Activated CD4-positive, alpha-beta memory T cell treated with anti-CD3 and anti-CD28 coated beads, Interleukin-2, amount 10 ng/mL, durations not matched to agents 7 days and 5 days (primary cell): ENCODE data around the gene STRN. TPM values are rescaled to one million over a fixed set of nuclear protein-coding genes. Genes with fewer than 3 reads are reported as not detected.
"Not testable (repeated sequence)": the region's sequence is repeated elsewhere in the genome, so short reads cannot be mapped to it uniquely, and the experiment has no call there.

Experiments
- CTCF ChIA-PET: fragments of 350-600 bp; sonication (Branson Sonifier 250); formaldehyde crosslinking; loops from one replicate; lab custom pipeline; 2021; ENCODE audit warnings: antibody characterized with exemption, inconsistent platforms; lab: Charles Lee
- POLR2A ChIA-PET: fragments of 350-600 bp; sonication (Branson Sonifier 250); formaldehyde crosslinking; loops from one replicate; lab custom pipeline; 2021; ENCODE audit warnings: antibody characterized with exemption; lab: Charles Lee
- DNase-seq: peaks from one replicate; pipeline ENCODE4 v3.0.0-alpha.2; 2020
- H3K27ac Mint-ChIP-seq: one replicate; pipeline ENCODE4 v1.8.0; 2021; ENCODE audit warnings: mild to moderate bottlenecking, mixed read lengths
- H3K27me3 Mint-ChIP-seq: one replicate; pipeline ENCODE4 v1.8.0; 2021; ENCODE audit warnings: mixed read lengths
- H3K36me3 Mint-ChIP-seq: one replicate; pipeline ENCODE4 v1.8.0; 2021; ENCODE audit warnings: low read depth, mixed read lengths
- H3K4me1 Mint-ChIP-seq: one replicate; pipeline ENCODE4 v1.8.0; 2021; ENCODE audit warnings: mixed read lengths
- H3K4me3 Mint-ChIP-seq: one replicate; pipeline ENCODE4 v1.8.0; 2021; ENCODE audit warnings: mild to moderate bottlenecking, mixed read lengths
- H3K9me3 Mint-ChIP-seq: one replicate; pipeline ENCODE4 v1.8.0; 2021; ENCODE audit warnings: mixed read lengths
- total RNA-seq, 2 experiments: library from RNA; stranded (reverse); gene quantifications; one replicate each; pipeline ENCODE4 v1.2.3, GENCODE V29; 2021

The STRN gene
- total RNA-seq, 2 experiments from 2014 or later: 33.7 to 34.4 TPM

DNA sequence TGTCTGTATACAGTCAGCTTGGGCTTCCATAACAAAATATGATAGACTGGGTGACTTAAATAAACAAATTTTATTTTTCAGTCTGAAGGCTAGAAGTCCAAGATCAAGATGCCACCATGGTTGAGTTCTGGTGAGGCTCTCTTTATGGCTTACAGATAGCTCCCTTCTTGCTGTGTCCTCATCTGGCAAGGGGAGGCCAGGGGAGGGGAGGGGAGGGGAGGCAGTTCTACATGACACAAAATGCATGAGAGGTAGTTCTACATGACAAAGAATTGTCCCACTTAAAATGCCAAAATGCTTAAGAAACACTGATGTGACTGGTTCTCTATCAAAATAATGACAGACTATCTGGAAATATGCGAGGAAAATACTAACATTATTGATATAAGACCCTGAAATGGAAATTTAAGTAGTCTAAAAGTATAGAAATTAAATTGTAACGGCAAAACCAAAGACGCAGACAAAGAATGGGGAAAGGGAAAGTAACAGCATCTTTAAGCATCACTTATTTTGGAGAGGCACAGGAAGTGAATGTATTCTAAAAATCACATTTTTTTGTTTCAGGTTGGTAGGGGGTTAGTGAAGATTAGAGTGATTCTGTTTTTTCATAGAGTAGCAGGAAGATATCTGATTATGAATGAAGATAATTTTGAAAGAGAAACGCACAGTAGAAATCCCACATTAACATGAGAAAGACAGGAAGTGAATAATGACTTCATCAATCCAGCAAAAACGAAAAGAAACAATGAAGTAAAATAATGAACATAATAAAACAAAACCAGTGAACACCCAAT, 131.4 kb downstream of the STRN start:
- POLR2A ChIA-PET: no interaction called here
- peaks cover 12% of the 10 kb centered on the region for H3K4me1 Mint-ChIP-seq
- CTCF ChIA-PET: no interaction called here

DNA sequence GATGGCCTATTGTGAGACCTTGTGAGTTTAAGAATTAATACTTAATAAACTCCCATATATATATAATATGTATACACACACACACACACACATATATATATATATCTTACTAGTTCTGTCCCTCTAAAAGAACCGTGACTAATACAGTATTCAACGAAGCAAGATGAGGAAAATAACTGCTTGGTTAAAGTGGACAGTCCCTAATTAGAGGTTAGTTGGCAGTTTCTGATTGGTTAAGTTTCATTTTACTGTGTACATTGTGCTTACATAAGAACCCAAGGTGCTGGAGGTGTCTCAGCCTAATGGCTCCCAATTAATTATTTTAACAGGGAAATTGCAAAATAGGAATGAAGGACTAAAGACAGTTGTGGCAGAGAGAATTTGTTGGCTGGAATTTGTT, 132.1 kb downstream of the STRN start:
- no peak for DNase-seq
- POLR2A ChIA-PET: no interaction called here
- Mint-ChIP-seq H3K9me3 (peaks cover 2% of the 10 kb centered on the region), H3K36me3 (no peaks in the 10 kb centered on the region), H3K4me1 (peaks cover 12% of the 10 kb centered on the region), H3K4me3 (no peak overlapping the region), H3K27me3 (peaks cover 6% of the 10 kb centered on the region), H3K27ac (no peak overlapping the region)
- CTCF ChIA-PET: no interaction called here

More for the DNA sequence above, 131.4 kb downstream of the STRN start:
- Mint-ChIP-seq H3K27me3 (peaks cover 6% of the 10 kb centered on the region), H3K9me3 (peaks cover 2% of the 10 kb centered on the region), H3K4me3 (no peak overlapping the region), H3K36me3 (no peaks in the 10 kb centered on the region), H3K27ac (no peak overlapping the region)
- no peak for DNase-seq

GRCh38 chr2:36831185-36831584, 135.2 kb downstream of the STRN start:
- H3K36me3 Mint-ChIP-seq: no peaks in the 10 kb centered on the region
- no peak for DNase-seq
- no peak overlapping the region for H3K4me3 Mint-ChIP-seq
- H3K9me3 Mint-ChIP-seq: peaks cover 2% of the 10 kb centered on the region
- H3K27me3 Mint-ChIP-seq: peaks cover 19% of the 10 kb centered on the region
- ChIA-PET POLR2A (no interaction called here), CTCF (no interaction called here)
- H3K4me1 Mint-ChIP-seq: peaks cover 12% of the 10 kb centered on the region
- H3K27ac Mint-ChIP-seq: no peak overlapping the region

DNA sequence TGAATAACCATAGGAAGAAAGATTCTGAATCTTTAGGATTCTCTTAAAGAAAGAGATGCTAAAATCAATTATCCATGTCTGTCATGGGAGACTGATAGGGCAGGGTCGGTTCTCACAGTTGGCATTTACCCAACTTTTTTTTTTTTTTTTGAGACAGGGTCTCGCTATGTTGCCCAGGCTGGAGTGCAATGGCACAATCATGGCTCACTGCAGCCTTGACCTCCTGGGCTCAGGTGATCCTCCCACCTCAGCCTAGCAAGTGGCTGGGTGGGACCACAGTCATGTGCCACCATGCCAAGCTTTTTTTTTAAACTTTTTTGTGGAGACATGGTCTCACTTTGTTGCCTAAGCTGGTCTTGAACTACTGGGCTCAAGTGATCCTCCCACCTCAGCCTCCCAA, 141.7 kb downstream of the STRN start:
- POLR2A ChIA-PET, H3K27ac Mint-ChIP-seq, H3K9me3 Mint-ChIP-seq, H3K36me3 Mint-ChIP-seq, H3K4me3 Mint-ChIP-seq, DNase-seq, H3K4me1 Mint-ChIP-seq: not testable (repeated sequence)
- CTCF ChIA-PET: interaction anchor here (1.1 kb wide), 1 partner anchor 39 kb away, joined by 6 read pairs; no protein-coding TSS in a partner anchor
- peaks cover 15% of the 10 kb centered on the region for H3K27me3 Mint-ChIP-seq

GRCh38 chr2:36824273-36824672, 142.1 kb downstream of the STRN start:
- H3K4me1 Mint-ChIP-seq: no peaks in the 10 kb centered on the region
- peaks cover 15% of the 10 kb centered on the region for H3K27me3 Mint-ChIP-seq
- H3K36me3 Mint-ChIP-seq: no peaks in the 10 kb centered on the region
- CTCF ChIA-PET: interaction anchor here (1.1 kb wide), 1 partner anchor 39 kb away, joined by 6 read pairs; no protein-coding TSS in a partner anchor
- H3K4me3 Mint-ChIP-seq: no peak overlapping the region
- no peak for DNase-seq
- no peak overlapping the region for H3K27ac Mint-ChIP-seq
- POLR2A ChIA-PET: no interaction called here
- H3K9me3 Mint-ChIP-seq: no peaks in the 10 kb centered on the region

DNA sequence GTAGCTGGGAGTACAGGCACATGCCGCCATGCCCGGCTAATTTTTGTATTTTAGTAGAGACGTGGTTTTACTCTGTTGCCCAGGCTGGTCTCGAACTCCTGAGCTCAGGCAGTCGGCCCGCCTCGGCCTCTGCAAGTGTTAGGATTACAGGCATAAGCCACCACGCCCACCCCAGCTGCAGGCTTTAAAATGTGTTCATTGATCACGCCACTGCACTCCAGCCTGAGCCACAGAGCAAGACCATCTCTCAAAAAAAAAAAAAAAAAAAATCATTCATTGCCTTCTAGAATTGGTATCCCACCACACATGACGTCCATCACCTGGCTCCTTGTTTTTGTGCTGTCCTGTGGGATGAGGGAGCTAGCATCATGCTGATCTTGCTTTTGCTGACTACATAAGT, 142.5 kb downstream of the STRN start:
- ChIA-PET POLR2A (no interaction called here), CTCF (interaction anchor here (1.1 kb wide), 1 partner anchor 38 kb away, joined by 6 read pairs; no protein-coding TSS in a partner anchor)
- Mint-ChIP-seq H3K4me3 (no peak overlapping the region), H3K9me3 (no peaks in the 10 kb centered on the region), H3K27ac (no peak overlapping the region), H3K36me3 (no peaks in the 10 kb centered on the region), H3K4me1 (no peaks in the 10 kb centered on the region), H3K27me3 (peaks cover 14% of the 10 kb centered on the region)
- no peak for DNase-seq

- no peak overlapping the region for H3K27ac Mint-ChIP-seq
- no peaks in the 10 kb centered on the region for H3K9me3 Mint-ChIP-seq
- ChIA-PET POLR2A (no interaction called here), CTCF (interaction anchor here (0.8 kb wide), 1 partner anchor 21 kb away, joined by 4 read pairs; no protein-coding TSS in a partner anchor)
- no peak for DNase-seq
- no peak overlapping the region for H3K4me3 Mint-ChIP-seq
- peaks cover 3% of the 10 kb centered on the region for H3K27me3 Mint-ChIP-seq
- H3K36me3 Mint-ChIP-seq: no peaks in the 10 kb centered on the region
- no peaks in the 10 kb centered on the region for H3K4me1 Mint-ChIP-seq
Measured at GRCh38 chr2:36820942-36821605, 145.3 kb downstream of the STRN start.

DNA sequence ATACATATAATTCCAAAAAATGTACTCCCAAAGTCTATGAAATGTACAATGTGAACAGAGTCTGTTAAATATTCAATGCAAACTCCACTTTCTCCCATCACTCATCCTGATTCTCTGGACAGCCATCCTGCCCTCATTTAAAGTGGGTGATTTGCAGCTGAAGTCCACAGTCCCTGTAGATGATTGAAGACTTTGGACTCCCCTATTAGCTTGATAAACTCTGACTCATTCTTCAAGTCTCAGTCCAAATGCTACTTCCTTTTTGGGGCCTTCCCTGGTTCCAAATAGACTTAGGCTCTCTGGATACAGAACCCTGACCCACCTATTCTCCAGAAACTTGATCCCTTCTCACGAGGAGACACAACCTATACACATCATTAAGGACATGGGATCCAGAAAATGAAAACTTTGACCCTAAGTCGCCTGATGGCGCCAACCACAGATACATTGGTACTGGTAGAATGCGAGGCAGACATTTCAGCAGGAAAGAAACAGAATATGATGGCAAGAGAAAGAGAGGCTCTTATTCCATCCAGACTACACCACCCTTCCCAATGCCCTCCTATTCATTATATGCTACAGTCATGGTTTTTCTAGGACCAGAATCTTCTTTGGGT, 147.1 kb downstream of the STRN start:
- no peak overlapping the region for H3K27ac Mint-ChIP-seq
- no peaks in the 10 kb centered on the region for H3K9me3 Mint-ChIP-seq
- H3K27me3 Mint-ChIP-seq: peaks cover 3% of the 10 kb centered on the region
- no peak for DNase-seq
- H3K4me1 Mint-ChIP-seq: no peaks in the 10 kb centered on the region
- H3K36me3 Mint-ChIP-seq: no peaks in the 10 kb centered on the region
- H3K4me3 Mint-ChIP-seq: no peak overlapping the region
- POLR2A ChIA-PET: no interaction called here
- CTCF ChIA-PET: no interaction called here

DNA sequence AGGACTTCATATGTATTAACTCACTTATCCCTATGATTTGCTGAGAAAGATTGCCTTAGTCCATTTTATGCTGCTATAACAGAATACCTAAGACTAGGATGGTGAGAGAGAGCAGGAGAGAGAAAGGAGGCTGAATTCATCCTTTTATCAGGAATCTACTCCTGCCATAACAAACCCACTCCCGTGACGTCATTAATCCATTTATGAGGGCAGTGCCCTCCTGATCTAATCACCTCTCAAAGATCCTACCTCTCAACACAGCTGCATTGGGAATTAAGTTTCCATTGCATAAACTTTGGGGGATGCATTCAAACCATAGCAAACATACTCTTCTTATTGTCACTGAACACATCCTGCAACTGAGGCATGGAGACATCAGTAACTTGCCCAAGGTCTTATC, 147.8 kb downstream of the STRN start:
- Mint-ChIP-seq H3K4me3 (no peak overlapping the region), H3K36me3 (no peaks in the 10 kb centered on the region)

DNA sequence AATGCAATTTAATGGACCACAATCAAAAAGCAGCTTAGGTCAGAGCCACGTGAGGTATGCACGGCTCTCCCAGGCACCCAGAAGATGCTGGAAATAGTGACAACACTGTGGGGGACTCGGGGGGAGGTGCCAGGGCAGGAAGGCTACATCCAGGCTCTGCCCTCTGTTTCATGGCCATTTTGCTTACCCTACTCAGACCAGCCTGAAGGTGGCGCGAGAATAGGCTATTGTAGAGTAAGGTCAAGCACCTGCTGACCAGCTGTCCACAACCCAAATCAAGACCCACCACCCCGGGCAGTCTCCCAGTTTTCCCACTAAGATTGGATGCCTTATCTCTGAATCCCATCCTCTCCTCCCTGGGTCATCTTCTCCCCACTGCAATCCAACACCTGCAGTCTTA, 154.1 kb downstream of the STRN start:
- H3K9me3 Mint-ChIP-seq: no peaks in the 10 kb centered on the region
- ChIA-PET CTCF (interaction anchor here (0.7 kb wide), 2 partner anchors 216 to 268 kb away, joined by 3 read pairs; no protein-coding TSS in a partner anchor), POLR2A (no interaction called here)

More for the DNA sequence above, 147.8 kb downstream of the STRN start:
- no peaks in the 10 kb centered on the region for H3K27me3 Mint-ChIP-seq
- ChIA-PET POLR2A (no interaction called here), CTCF (no interaction called here)
- H3K27ac Mint-ChIP-seq: no peak overlapping the region
- no peaks in the 10 kb centered on the region for H3K4me1 Mint-ChIP-seq
- no peaks in the 10 kb centered on the region for H3K9me3 Mint-ChIP-seq
- no peak for DNase-seq

GRCh38 chr2:36811071-36811470, 155.3 kb downstream of the STRN start:
- Mint-ChIP-seq H3K27me3 (no peaks in the 10 kb centered on the region), H3K9me3 (no peaks in the 10 kb centered on the region), H3K4me3 (no peak overlapping the region), H3K36me3 (no peaks in the 10 kb centered on the region), H3K27ac (no peak overlapping the region), H3K4me1 (no peaks in the 10 kb centered on the region)
- ChIA-PET CTCF (no interaction called here), POLR2A (no interaction called here)
- no peak for DNase-seq

More for the DNA sequence above, 154.1 kb downstream of the STRN start:
- H3K4me3 Mint-ChIP-seq: no peak overlapping the region
- H3K27ac Mint-ChIP-seq: no peak overlapping the region
- no peaks in the 10 kb centered on the region for H3K4me1 Mint-ChIP-seq
- no peak for DNase-seq
- no peaks in the 10 kb centered on the region for H3K36me3 Mint-ChIP-seq
- no peaks in the 10 kb centered on the region for H3K27me3 Mint-ChIP-seq

- DNase-seq: no peak
- Mint-ChIP-seq H3K36me3 (no peaks in the 10 kb centered on the region), H3K27ac (no peak overlapping the region)
Measured at GRCh38 chr2:36809069-36809445, 157.3 kb downstream of the STRN start.

DNA sequence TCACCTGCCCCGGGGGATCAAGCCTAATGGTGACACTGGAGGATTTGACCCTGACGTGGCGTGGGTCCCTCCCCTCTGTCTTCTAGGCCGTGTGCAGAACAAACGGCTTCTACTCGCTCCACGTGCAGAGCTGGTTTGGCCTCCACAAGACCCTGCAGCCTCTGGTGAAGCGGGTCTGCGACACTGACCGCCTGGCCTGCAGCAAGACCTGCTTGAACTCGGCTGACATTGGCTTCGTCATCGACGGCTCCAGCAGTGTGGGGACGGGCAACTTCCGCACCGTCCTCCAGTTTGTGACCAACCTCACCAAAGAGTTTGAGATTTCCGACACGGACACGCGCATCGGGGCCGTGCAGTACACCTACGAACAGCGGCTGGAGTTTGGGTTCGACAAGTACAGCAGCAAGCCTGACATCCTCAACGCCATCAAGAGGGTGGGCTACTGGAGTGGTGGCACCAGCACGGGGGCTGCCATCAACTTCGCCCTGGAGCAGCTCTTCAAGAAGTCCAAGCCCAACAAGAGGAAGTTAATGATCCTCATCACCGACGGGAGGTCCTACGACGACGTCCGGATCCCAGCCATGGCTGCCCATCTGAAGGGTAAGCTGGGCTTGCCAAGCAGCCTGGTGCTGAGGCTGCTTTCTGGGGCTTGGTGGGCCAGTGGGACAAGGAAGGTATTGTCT, 157.8 kb downstream of the STRN start:
- H3K27ac Mint-ChIP-seq: no peak overlapping the region
- no peak for DNase-seq
- no peaks in the 10 kb centered on the region for H3K9me3 Mint-ChIP-seq
- no peaks in the 10 kb centered on the region for H3K4me1 Mint-ChIP-seq
- POLR2A ChIA-PET: no interaction called here
- H3K27me3 Mint-ChIP-seq: no peaks in the 10 kb centered on the region
- H3K4me3 Mint-ChIP-seq: no peak overlapping the region
- CTCF ChIA-PET: no interaction called here
- H3K36me3 Mint-ChIP-seq: no peaks in the 10 kb centered on the region

More at GRCh38 chr2:36809069-36809445, 157.3 kb downstream of the STRN start:
- no peaks in the 10 kb centered on the region for H3K27me3 Mint-ChIP-seq
- ChIA-PET CTCF (no interaction called here), POLR2A (no interaction called here)
- no peaks in the 10 kb centered on the region for H3K9me3 Mint-ChIP-seq
- H3K4me1 Mint-ChIP-seq: no peaks in the 10 kb centered on the region
- no peak overlapping the region for H3K4me3 Mint-ChIP-seq
